K562 (cell line): ENCODE data around the gene TBC1D5. TPM values are rescaled to one million over a fixed set of nuclear protein-coding genes. Genes with fewer than 3 reads are reported as not detected.

Experiments used
- CBFA2T3 ChIP-seq: fragments of 450-650 bp; IDR thresholded peaks from 2 replicates; pipeline ENCODE4 v1.6.1; 2017
- CHD4 ChIP-seq: fragments of 200-600 bp; sonication (generic); IDR thresholded peaks from 3 replicates; pipeline ENCODE4 v1.6.1; 2012; ENCODE audit warnings: low read depth, mild to moderate bottlenecking, mixed read lengths, low read length, inconsistent platforms; ENCODE audit not compliant: insufficient read depth, insufficient replicate concordance, poor library complexity, severe bottlenecking
- CSDE1 ChIP-seq, 2 experiments: fragments of 450-650 bp; IDR thresholded peaks; 2 replicates each; pipeline ENCODE4 v1.6.1; 2016; ENCODE audit warnings: mild to moderate bottlenecking in 1 of 2
- DACH1 ChIP-seq: fragments of 450-650 bp; IDR thresholded peaks from 2 replicates; pipeline ENCODE4 v1.6.1; 2018; ENCODE audit not compliant: partially characterized antibody
- ESRRB ChIP-seq: fragments of 250-450 bp; sonication (Bioruptor Pico); IDR thresholded peaks from 2 replicates; pipeline ENCODE4 v1.5.0; 2020; ENCODE audit warnings: mild to moderate bottlenecking, moderate library complexity, borderline replicate concordance
- FOSL1 ChIP-seq: fragments of 200-800 bp; sonication (Bioruptor generic); conservative IDR thresholded peaks from 2 replicates; pipeline ENCODE4 v1.6.1; 2016; ENCODE audit warnings: missing genetic modification characterization, missing compliant biosample characterization
- FOXP1 ChIP-seq: sonication (generic); formaldehyde crosslinking; IDR thresholded peaks from 2 replicates; pipeline ENCODE4 v1.8.0; 2022; ENCODE audit warnings: mild to moderate bottlenecking, missing genetic modification reagents
- GATAD2B ChIP-seq: fragments of 450-650 bp; IDR thresholded peaks from 2 replicates; pipeline ENCODE4 v1.6.1; 2017; ENCODE audit warnings: mild to moderate bottlenecking, borderline replicate concordance
- KAT7 ChIP-seq: sonication (generic); formaldehyde crosslinking; IDR thresholded peaks from 2 replicates; pipeline ENCODE4 v1.8.0; 2022; ENCODE audit warnings: missing genetic modification reagents, mild to moderate bottlenecking, borderline replicate concordance
- PATZ1 ChIP-seq: fragments of 250-450 bp; sonication (Bioruptor Pico); IDR thresholded peaks from 2 replicates; pipeline ENCODE4 v1.5.0; 2020; ENCODE audit warnings: mild to moderate bottlenecking, borderline replicate concordance
- POLR3A ChIP-seq: IDR thresholded peaks from 2 replicates; pipeline ENCODE4 v1.6.1; 2011; ENCODE audit warnings: borderline replicate concordance, mild to moderate bottlenecking, moderate library complexity; ENCODE audit not compliant: insufficient read length, insufficient read depth; ENCODE audit errors: extremely low read depth
- RBM34 ChIP-seq: fragments of 200-400 bp; formaldehyde crosslinking; IDR thresholded peaks from 2 replicates; pipeline ENCODE4 v1.6.1; 2018; ENCODE audit warnings: low read length, borderline replicate concordance; ENCODE audit not compliant: insufficient read depth
- RNF2 ChIP-seq: sonication (generic); IDR thresholded peaks from 2 replicates; pipeline ENCODE4 v1.6.1; 2016
- RREB1 ChIP-seq: fragments of 250-450 bp; sonication (Bioruptor Pico); IDR thresholded peaks from 2 replicates; pipeline ENCODE4 v1.4.0; 2020
- TAF1 ChIP-seq: IDR thresholded peaks from 2 replicates; pipeline ENCODE4 v1.6.1; 2011; ENCODE audit warnings: mild to moderate bottlenecking, low read length, moderate library complexity; ENCODE audit not compliant: insufficient read depth, control insufficient read depth, severe bottlenecking; ENCODE audit errors: extremely low read depth
- TAL1 ChIP-seq: fragments of 450-650 bp; IDR thresholded peaks from 2 replicates; pipeline ENCODE4 v1.6.1; 2016; ENCODE audit warnings: mild to moderate bottlenecking
- TCF3 ChIP-seq: sonication (generic); formaldehyde crosslinking; IDR thresholded peaks from 2 replicates; pipeline ENCODE4 v1.4.0; 2020; ENCODE audit warnings: mild to moderate bottlenecking, missing genetic modification reagents
- TOE1 ChIP-seq, 2 experiments: fragments of 450-650 bp in 1 of 2; sonication (generic) in 1 of 2; formaldehyde crosslinking in 1 of 2; IDR thresholded peaks; 2 replicates each; pipeline versions ENCODE4 v1.7.1 to v1.8.0; 2016 to 2022; ENCODE audit warnings: borderline replicate concordance in 2 of 2, mild to moderate bottlenecking in 2 of 2, antibody characterized with exemption in 1 of 2, inconsistent platforms in 1 of 2, low read depth in 1 of 2, missing genetic modification reagents in 1 of 2, moderate library complexity in 1 of 2
- ZBTB26 ChIP-seq: fragments of 450-650 bp; formaldehyde crosslinking; IDR thresholded peaks from 2 replicates; pipeline ENCODE4 v1.4.0; 2022; ENCODE audit warnings: missing genetic modification characterization
- ZNF133 ChIP-seq: fragments of 250-450 bp; sonication (Bioruptor Pico); IDR thresholded peaks from 2 replicates; pipeline ENCODE4 v1.4.0; 2020; ENCODE audit warnings: mild to moderate bottlenecking
- polyA plus RNA-seq, 8 experiments: library from polyadenylated mRNA; depleted of rRNA in 4 of 8; stranded (reverse) in 5 of 8; unstranded in 3 of 8; fragments of >200 nt; fragmentation: Nextera tagmentation in 2 of 8; fragmentation: Illumina TruSeq in 1 of 8; extraction: Ambion mirVana in 2 of 8; extraction: Trizol in 1 of 8; gene quantifications; 2 replicates each; pipeline versions ENCODE4 v1.2.1 to v1.2.3, GENCODE V29; 2011 to 2014; ENCODE audit warnings: inconsistent platforms in 1 of 8, missing spikeins in 1 of 8
- total RNA-seq, 7 experiments: library from RNA; depleted of rRNA in 6 of 7; stranded (reverse); fragments of >200 nt in 6 of 7; fragmentation: Illumina TruSeq in 2 of 7; extraction: Trizol in 2 of 7; gene quantifications; 2 replicates each; pipeline versions ENCODE4 v1.2.1 to v1.2.3, GENCODE V29; 2011 to 2021; ENCODE audit warnings: low replicate concordance in 1 of 7

The TBC1D5 gene
- total and polyA plus RNA-seq, 9 of the 15 experiments (the other 6 are each of a cell fraction or from before 2014, with no cell fraction given): 2.9 to 38.1 (median 25.6) TPM

GRCh38 chr3:17333893-17334292 lies 408.5 kb downstream of the TBC1D5 start (continued):
- no peak for TF ChIP-seq RBM34
- no peak for TF ChIP-seq KAT7 (CRISPR knock-in tag)
- TF ChIP-seq DACH1: no peak
- no peak for TF ChIP-seq ZNF133 (CRISPR knock-in tag)
- TF ChIP-seq RREB1 (CRISPR knock-in tag): no peak
- TF ChIP-seq RNF2: no peak
- TF ChIP-seq CSDE1 (IDR thresholded peaks at IDR 0.05): no peak
- TF ChIP-seq GATAD2B: 0 out of 2 replicates have a peak, but pooled peaks have one; percentile 13
- no peak for TF ChIP-seq FOSL1 (tag)
- peak; percentile 39; the same call in 1 of the 2 replicates for TF ChIP-seq TAL1
- TF ChIP-seq POLR3A: no peak
- TF ChIP-seq TAF1: no peak
- TF ChIP-seq ESRRB (CRISPR knock-in tag): no peak
- no peak for TF ChIP-seq TOE1 (IDR thresholded peaks at IDR 0.05; ENCODE audit: borderline replicate concordance)
- no peak for TF ChIP-seq TOE1 (CRISPR knock-in tag; IDR thresholded peaks at IDR 0.05; ENCODE audit: borderline replicate concordance, low read depth)
- peak; percentile 71 for TF ChIP-seq CBFA2T3
- TF ChIP-seq ZBTB26: 0 out of 2 replicates have a peak, but pooled peaks have one; percentile 23
- no peak for TF ChIP-seq CHD4
- TF ChIP-seq FOXP1 (CRISPR knock-in tag): no peak
- peak; percentile 15; the same call in 1 of the 2 replicates for TF ChIP-seq TCF3
- no peak for TF ChIP-seq PATZ1 (CRISPR knock-in tag)
